Peyer's patch (tissue), 4 donors: Measurements from ENCODE around the gene LMF2. TPM values are rescaled to one million over a fixed set of nuclear protein-coding genes. Genes with fewer than 3 reads are reported as not detected.

Experiments
- DNase-seq, 3 donors: peaks; one replicate each; pipeline ENCODE4 v3.0.0-alpha.2; 2017 to 2019
- H3K27ac ChIP-seq, 4 donors: fragments of 200-600 bp; sonication (generic); one replicate each; pipeline ENCODE4 v1.5.1; 2016 to 2019
- H3K27me3 ChIP-seq, 2 donors: fragments of 200-600 bp; sonication (generic); one replicate each; pipeline ENCODE4 v1.5.1; 2019
- H3K36me3 ChIP-seq, 3 donors: fragments of 200-600 bp; sonication (generic); one replicate each; pipeline ENCODE4 v1.5.1; 2016 to 2019
- H3K4me1 ChIP-seq, 4 donors: fragments of 200-600 bp; sonication (generic); one replicate each; pipeline ENCODE4 v1.5.1; 2016 to 2019
- H3K4me3 ChIP-seq, 4 donors: fragments of 200-600 bp; sonication (generic); 1 replicate in 3 of 4; 2 replicates in 1 of 4; pipeline ENCODE4 v1.5.1; 2016 to 2019; ENCODE audit warnings: mild to moderate bottlenecking in 1 of 4
- H3K9me3 ChIP-seq, 4 donors: fragments of 200-600 bp; sonication (generic); one replicate each; pipeline ENCODE4 v1.5.1; 2016 to 2019; ENCODE audit warnings: mild to moderate bottlenecking in 1 of 4
- POLR2A ChIP-seq, 2 donors: fragments of 450-650 bp; IDR thresholded peaks; one replicate each; pipeline ENCODE4 v1.5.1; 2017; ENCODE audit warnings: antibody characterized with exemption in 2 of 2, mild to moderate bottlenecking in 2 of 2, moderate library complexity in 2 of 2
- total RNA-seq, 4 donors: library from RNA; depleted of rRNA; stranded (reverse); fragments of >200 nt; gene quantifications; one replicate each; pipeline ENCODE4 v1.1.0, GENCODE V29; 2016
- TF ChIP-seq, protein P1 (sequence below), 6 experiments: fragments of 450-650 bp in 4 of 6; fragments of 200-600 bp in 2 of 6; sonication (generic) in 1 of 6; IDR thresholded peaks; one replicate each; pipeline ENCODE4 v1.5.1; 2017 to 2019; ENCODE audit warnings: antibody characterized with exemption in 6 of 6, mild to moderate bottlenecking in 3 of 6, moderate library complexity in 1 of 6

The LMF2 gene
- total RNA-seq, 4 donors from 2014 or later: 68.5 to 94.9 (median 83.3) TPM

DNA sequence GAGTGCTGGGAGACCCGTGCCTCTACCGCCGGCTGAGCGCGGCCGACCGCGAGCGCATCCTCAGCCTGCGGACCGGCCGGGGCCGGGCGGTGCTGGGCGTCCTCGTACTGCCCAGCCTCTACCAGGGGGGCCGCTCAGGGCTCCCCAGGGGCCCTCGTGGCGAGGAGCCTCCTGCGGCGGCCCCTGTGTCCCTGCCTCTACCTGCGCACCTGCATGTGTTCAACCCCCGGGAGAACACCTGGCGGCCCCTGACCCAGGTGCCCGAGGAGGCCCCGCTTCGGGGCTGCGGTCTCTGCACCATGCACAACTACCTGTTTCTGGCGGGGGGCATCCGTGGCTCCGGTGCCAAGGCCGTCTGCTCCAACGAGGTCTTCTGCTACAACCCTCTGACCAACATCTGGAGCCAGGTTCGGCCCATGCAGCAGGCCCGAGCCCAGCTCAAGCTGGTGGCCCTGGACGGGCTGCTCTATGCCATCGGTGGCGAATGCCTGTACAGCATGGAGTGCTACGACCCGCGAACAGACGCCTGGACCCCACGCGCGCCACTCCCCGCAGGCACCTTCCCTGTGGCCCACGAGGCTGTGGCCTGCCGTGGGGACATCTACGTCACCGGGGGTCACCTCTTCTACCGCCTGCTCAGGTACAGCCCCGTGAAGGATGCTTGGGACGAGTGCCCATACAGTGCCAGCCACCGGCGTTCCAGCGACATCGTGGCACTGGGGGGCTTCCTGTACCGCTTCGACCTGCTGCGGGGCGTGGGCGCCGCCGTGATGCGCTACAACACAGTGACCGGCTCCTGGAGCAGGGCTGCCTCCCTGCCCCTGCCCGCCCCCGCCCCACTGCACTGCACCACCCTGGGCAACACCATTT is 41.7 kb upstream of the LMF2 start:
- DNase-seq: no peak
- Histone ChIP-seq H3K27me3 (peaks cover 0 to 15% of the 10 kb centered on the region in 2 donors), H3K4me1 (peaks cover 4 to 33% (median 18%) of the 10 kb centered on the region in 4 donors), H3K36me3 (no peaks in the 10 kb centered on the region), H3K9me3 (no peaks in the 10 kb centered on the region), H3K27ac (peak overlapping the region; percentile 41 to 84 (median 58)), H3K4me3 (peak overlapping the region; percentile 41 to 65 (median 48))
- TF ChIP-seq, protein P1, sequence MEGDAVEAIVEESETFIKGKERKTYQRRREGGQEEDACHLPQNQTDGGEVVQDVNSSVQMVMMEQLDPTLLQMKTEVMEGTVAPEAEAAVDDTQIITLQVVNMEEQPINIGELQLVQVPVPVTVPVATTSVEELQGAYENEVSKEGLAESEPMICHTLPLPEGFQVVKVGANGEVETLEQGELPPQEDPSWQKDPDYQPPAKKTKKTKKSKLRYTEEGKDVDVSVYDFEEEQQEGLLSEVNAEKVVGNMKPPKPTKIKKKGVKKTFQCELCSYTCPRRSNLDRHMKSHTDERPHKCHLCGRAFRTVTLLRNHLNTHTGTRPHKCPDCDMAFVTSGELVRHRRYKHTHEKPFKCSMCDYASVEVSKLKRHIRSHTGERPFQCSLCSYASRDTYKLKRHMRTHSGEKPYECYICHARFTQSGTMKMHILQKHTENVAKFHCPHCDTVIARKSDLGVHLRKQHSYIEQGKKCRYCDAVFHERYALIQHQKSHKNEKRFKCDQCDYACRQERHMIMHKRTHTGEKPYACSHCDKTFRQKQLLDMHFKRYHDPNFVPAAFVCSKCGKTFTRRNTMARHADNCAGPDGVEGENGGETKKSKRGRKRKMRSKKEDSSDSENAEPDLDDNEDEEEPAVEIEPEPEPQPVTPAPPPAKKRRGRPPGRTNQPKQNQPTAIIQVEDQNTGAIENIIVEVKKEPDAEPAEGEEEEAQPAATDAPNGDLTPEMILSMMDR (IDR thresholded peaks at IDR 0.05): no peak
- no peak for TF ChIP-seq POLR2A (IDR thresholded peaks at IDR 0.05)

DNA sequence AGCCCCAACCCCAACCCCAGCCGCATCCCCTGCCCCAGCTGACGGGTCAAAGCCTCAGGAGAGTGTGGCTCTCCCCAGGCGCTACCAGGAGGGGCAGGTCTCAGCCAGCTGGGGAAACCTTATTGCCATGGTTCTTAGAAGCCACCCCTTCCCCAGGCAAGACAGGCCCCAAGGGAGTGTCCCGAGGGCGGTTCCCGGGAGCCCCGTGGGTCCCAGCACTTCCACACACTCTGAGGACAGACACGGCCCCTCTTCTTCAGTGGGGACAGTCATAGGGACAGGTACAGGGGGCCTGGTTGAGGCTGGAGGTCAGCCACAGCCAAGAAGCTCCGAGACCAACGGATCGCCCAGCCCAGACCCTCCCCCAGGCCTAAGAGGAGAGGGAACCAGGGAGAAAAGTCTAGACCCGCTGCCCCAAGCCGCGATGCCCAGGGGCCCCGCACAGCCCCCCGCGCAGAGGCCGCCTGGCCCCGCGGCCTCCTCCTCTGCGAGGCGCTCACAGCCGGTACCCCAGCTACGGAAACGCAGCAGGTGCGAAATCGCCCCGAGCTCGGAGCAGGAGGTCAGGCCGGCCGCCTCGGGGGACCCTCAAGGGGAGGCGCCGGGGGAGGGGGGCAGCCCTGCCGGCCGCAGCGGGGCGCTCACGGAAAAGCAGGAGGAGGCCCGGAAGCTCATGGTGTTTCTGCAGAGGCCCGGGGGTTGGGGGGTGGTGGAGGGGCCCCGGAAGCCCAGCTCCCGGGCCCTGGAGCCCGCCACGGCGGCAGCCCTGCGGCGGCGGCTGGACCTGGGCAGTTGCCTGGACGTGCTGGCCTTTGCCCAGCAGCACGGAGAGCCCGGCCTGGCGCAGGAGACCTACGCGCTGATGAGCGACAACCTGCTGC is 40.8 kb upstream of the LMF2 start:
- Histone ChIP-seq H3K27ac (peak overlapping the region; percentile 41 to 84 (median 58)), H3K9me3 (no peaks in the 10 kb centered on the region), H3K4me1 (peaks cover 4 to 39% (median 18%) of the 10 kb centered on the region in 4 donors), H3K27me3 (peaks cover 0 to 15% of the 10 kb centered on the region in 2 donors), H3K4me3 (peak overlapping the region; percentile 41 to 65 (median 48)), H3K36me3 (no peaks in the 10 kb centered on the region)
- peak in 1 of 2 donors; percentile 11 for TF ChIP-seq POLR2A (IDR thresholded peaks at IDR 0.05)
- TF ChIP-seq, protein P1 (IDR thresholded peaks at IDR 0.05): peak in 2 of 6 experiments; percentile 10 to 24
- DNase-seq: peak in 2 of 3 donors; percentile 77 to 80

DNA sequence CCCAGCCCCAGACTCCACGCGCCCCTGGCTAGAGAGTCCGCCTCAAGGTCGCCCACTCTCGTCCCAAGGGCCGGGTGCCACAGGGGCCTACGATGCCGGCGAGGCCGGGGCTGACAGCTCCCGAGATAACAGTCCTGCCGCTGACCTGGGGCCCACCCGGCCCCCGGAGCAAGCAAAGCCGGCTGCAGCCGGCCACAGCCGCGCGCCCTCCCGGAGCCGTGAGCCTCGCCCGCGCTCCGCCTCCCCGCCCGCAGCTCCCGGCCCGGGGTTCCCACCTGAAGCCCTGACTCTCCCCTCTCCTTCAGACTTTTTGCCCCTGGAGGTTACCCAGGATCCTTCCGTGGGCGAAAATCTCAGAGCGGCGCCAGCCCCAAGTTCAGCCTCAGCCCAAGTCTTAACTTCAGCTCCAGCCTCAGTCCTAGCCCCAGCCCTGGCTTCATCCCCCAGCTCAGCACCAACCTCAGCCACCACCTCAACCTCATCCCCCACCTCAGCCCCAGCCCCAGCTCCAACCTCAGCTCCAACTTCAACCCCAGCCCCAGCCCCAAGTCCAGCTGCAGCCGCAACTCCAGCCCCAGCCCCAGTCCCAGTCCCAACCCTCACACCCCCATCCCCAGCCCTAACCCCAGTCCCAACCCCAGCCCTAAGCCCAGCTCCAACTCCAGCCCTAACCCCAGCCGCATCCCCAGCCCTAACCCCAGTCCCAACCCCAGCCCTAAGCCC is 39.9 kb upstream of the LMF2 start:
- H3K27ac ChIP-seq: peak overlapping the region in 1 of 4 donors; percentile 84
- H3K36me3 ChIP-seq: no peaks in the 10 kb centered on the region
- no peaks in the 10 kb centered on the region for H3K9me3 ChIP-seq
- peaks cover 0 to 15% of the 10 kb centered on the region in 2 donors for H3K27me3 ChIP-seq
- no peak overlapping the region for H3K4me3 ChIP-seq
- DNase-seq: peak in 1 of 3 donors; percentile 37
- TF ChIP-seq, protein P1 (IDR thresholded peaks at IDR 0.05): no peak
- TF ChIP-seq POLR2A (IDR thresholded peaks at IDR 0.05): no peak
- H3K4me1 ChIP-seq: peaks cover 4 to 39% (median 18%) of the 10 kb centered on the region in 4 donors

DNA sequence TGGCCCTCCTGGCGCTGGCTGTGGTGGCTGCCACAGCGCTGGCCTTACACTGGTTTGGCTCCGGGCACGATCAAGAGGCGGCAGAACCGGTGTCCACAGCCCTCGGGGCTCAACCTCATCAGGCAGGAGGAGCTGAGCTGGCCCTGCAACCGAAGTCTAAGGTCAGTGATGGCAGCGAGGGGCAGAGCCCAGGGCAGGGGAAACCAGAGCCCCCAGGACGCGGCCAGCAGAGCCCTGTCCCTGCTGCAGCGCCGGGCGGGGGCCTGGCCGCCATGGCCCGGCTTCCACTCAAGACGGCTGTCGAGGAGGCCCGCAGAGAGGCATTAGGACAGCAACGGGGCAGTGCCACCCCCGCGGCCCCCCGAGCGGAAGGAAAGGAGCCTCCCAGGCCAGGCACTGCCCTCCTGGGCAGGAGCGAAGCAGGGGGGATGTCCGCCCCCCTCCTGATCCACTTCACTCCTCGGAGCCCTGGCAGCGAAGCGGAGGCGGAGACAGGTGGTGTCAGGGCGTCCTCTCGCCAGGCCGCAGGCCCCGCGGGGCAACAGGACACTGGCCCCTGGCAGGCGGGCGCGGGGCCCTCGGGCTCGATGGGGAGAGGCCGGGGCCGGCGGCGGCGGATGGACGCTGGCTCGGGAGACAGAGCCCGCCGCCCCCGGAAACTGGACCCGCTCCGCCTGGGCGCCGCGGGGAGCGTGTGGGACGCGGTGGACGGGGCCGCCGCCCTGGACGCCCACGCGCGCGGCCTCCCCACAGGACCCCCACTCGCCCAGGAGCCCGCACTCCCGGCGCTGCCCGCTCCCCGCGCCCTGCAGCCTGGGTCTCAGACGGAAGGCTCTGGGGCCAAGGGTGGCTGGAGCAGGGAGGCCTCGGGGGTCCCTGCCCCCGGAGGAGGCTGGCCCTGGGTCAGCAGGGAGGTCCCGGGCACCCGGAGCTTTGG is 39.1 kb upstream of the LMF2 start:
- peaks cover 0 to 15% of the 10 kb centered on the region in 2 donors for H3K27me3 ChIP-seq

More for the DNA sequence above, 39.1 kb upstream of the LMF2 start:
- peaks cover 6 to 42% (median 18%) of the 10 kb centered on the region in 4 donors for H3K4me1 ChIP-seq
- peak overlapping the region in 1 of 4 donors; percentile 25 for H3K27ac ChIP-seq
- no peaks in the 10 kb centered on the region for H3K36me3 ChIP-seq
- TF ChIP-seq, protein P1 (IDR thresholded peaks at IDR 0.05): no peak
- no peak for TF ChIP-seq POLR2A (IDR thresholded peaks at IDR 0.05)
- H3K4me3 ChIP-seq: no peak overlapping the region
- no peaks in the 10 kb centered on the region for H3K9me3 ChIP-seq
- no peak for DNase-seq
